ENCODE measurements around the gene FCER1G. TPM values are rescaled to one million over a fixed set of nuclear protein-coding genes. Genes with fewer than 3 reads are reported as not detected.

The FCER1G gene
- total and polyA plus RNA-seq, 2 of the 4 experiments (the other 2 are of a cell fraction): 0.44 TPM; not detected in 1

GRCh38 chr1:161185732-161186311 lies 29.3 kb upstream of the FCER1G start:
- 0 out of 2 replicates have a peak, but pooled peaks cover 6% of the 10 kb centered on the region for H3K9me1 ChIP-seq (ENCODE audit: insufficient read depth, low read length)
- peak overlapping the region; percentile 3; the same call in 1 of the 2 replicates for H2BK120ac ChIP-seq (ENCODE audit: low read depth, low read length)
- no peak overlapping the region for H2BK20ac ChIP-seq (ENCODE audit: low read depth, low read length)
- H3K56ac ChIP-seq (ENCODE audit: extremely low read depth, insufficient read depth, low read length): no peak overlapping the region
- CTCF ChIA-PET: no interaction called here
- no peaks in the 10 kb centered on the region for H3K9me3 ChIP-seq (ENCODE audit: control insufficient read depth, insufficient read depth, low read length)
- H2BK15ac ChIP-seq (ENCODE audit: low read depth, low read length): no peak overlapping the region
- no peak overlapping the region for H3K4me3 ChIP-seq (ENCODE audit: insufficient read depth, low read depth, low read length)
- no peak overlapping the region for H3K18ac ChIP-seq (ENCODE audit: low read depth, low read length)
- H3K27me3 ChIP-seq (ENCODE audit: control insufficient read depth, insufficient read depth, low read length): no peaks in the 10 kb centered on the region
- WGBS, 2 experiments (ENCODE audit: extremely low coverage in 2 of 2, insufficient read length in 1 of 2): no CpG with 5 or more reads among the region's 2 CpGs
- DNase-seq (no peak), ATAC-seq (ENCODE audit: low read depth) (no peak)
- no peaks in the 10 kb centered on the region for H3K36me3 ChIP-seq (ENCODE audit: control insufficient read depth, insufficient read depth, low read length)
- H3K4me1 ChIP-seq (ENCODE audit: control insufficient read depth, insufficient read depth, low read length): peaks cover 3% of the 10 kb centered on the region
- H3K4ac ChIP-seq (ENCODE audit: low read depth, low read length): peak overlapping the region; percentile 29; the same call in 1 of the 2 replicates
- no peak overlapping the region; the same call in 1 of the 2 replicates for H3K23ac ChIP-seq (ENCODE audit: low read depth, low read length)
- no peak overlapping the region for H3K27ac ChIP-seq (ENCODE audit: insufficient read depth, low read length)
- H2BK5ac ChIP-seq (ENCODE audit: low read depth, low read length, poor library complexity, severe bottlenecking): no peak overlapping the region
- no peak overlapping the region for H3K4me2 ChIP-seq (ENCODE audit: low read depth, low read length)
- peak overlapping the region in 1 of 2 experiments; percentile 57; a peak in 2 of 4 replicates for H4K8ac ChIP-seq (ENCODE audit: low read depth in 2 of 2, low read length in 2 of 2)
- H3K14ac ChIP-seq (replicated peaks; ENCODE audit: low read depth, low read length): no peak overlapping the region; the same call in 1 of the 2 replicates
- TF ChIP-seq POLR2A (IDR thresholded peaks at IDR 0.05; ENCODE audit: low read depth, low read length): no peak
- no peak for TF ChIP-seq CTCF (conservative IDR thresholded peaks at IDR 0.05; ENCODE audit: low read depth, low read length)
- no peak for TF ChIP-seq CHD1 (IDR thresholded peaks at IDR 0.05; ENCODE audit: low read depth, low read length)
- TF ChIP-seq RFX5 (IDR thresholded peaks at IDR 0.05; ENCODE audit: low read depth, low read length): no peak
- TF ChIP-seq MXI1 (IDR thresholded peaks at IDR 0.05; ENCODE audit: borderline replicate concordance, low read depth, low read length): no peak
- TF ChIP-seq RAD21 (IDR thresholded peaks at IDR 0.05; ENCODE audit: low read length): no peak
- no peak for TF ChIP-seq CEBPB (IDR thresholded peaks at IDR 0.05; ENCODE audit: low read depth, low read length)
- TF ChIP-seq MAFK (IDR thresholded peaks at IDR 0.05; ENCODE audit: low read depth, low read length): no peak
- TF ChIP-seq MAZ (IDR thresholded peaks at IDR 0.05; ENCODE audit: borderline replicate concordance, low read depth, low read length): no peak
- TF ChIP-seq NFE2L2 (IDR thresholded peaks at IDR 0.05; ENCODE audit: low read depth, low read length): no peak
- no peak for TF ChIP-seq USF2 (IDR thresholded peaks at IDR 0.05; ENCODE audit: low read depth, low read length)
- no peak for TF ChIP-seq ELK1 (IDR thresholded peaks at IDR 0.05; ENCODE audit: borderline replicate concordance, low read depth, low read length)
- TF ChIP-seq BHLHE40 (IDR thresholded peaks at IDR 0.05; ENCODE audit: low read depth, low read length): no peak
- BruUV-seq (replicated peaks): no TSS peak
- no peak overlapping the region for H4K91ac ChIP-seq (ENCODE audit: insufficient read depth, low read depth, low read length)
- POLR2A ChIA-PET (ENCODE audit: unreplicated experiment): no interaction called here
- no peak overlapping the region for H2AK5ac ChIP-seq (ENCODE audit: low read depth, low read length)
- no peaks in the 10 kb centered on the region for H3K79me1 ChIP-seq (ENCODE audit: low read depth in 1 of 2, low read length in 2 of 2)
- H4K5ac ChIP-seq (ENCODE audit: low read depth, low read length): no peak overlapping the region
- peak overlapping the region; percentile 47 for H2AFZ ChIP-seq (replicated peaks; ENCODE audit: low read length, poor library complexity)
- peak overlapping the region; percentile 23 for H2AK9ac ChIP-seq (replicated peaks; ENCODE audit: low read depth, low read length, poor library complexity)
- dilution Hi-C loops (cut with HindIII; ENCODE audit: low sequenced_read_pairs, unreplicated experiment): no loop called here
- in situ Hi-C loops (cut with MboI; ENCODE audit: low sequenced_read_pairs): no loop called here
- H3K9ac ChIP-seq (ENCODE audit: low read depth, low read length): no peak overlapping the region
- intact Hi-C loops (cut with micrococcal nuclease): no loop called here
- no peaks in the 10 kb centered on the region for H4K20me1 ChIP-seq (ENCODE audit: insufficient read depth, low read length)

All from IMR-90 (cell line).